HL-60 (cell line): ENCODE results near the gene C10orf71.

Experiments
- DNase-seq, 2 experiments: peaks; one replicate each; pipeline ENCODE4 v3.0.0-alpha.2; 2010 to 2020; ENCODE audit warnings: low read depth in 1 of 2, low spot score in 1 of 2
- H3K27ac ChIP-seq: fragments of 250-450 bp; sonication (Bioruptor Pico); replicated peaks from 2 replicates; pipeline ENCODE4 v1.5.1; 2020; ENCODE audit warnings: mild to moderate bottlenecking, moderate library complexity
- H3K27me3 ChIP-seq: fragments of 250-450 bp; sonication (Bioruptor Pico); 2 replicates; pipeline ENCODE4 v1.5.1; 2021; ENCODE audit warnings: mild to moderate bottlenecking, moderate library complexity; ENCODE audit not compliant: insufficient read depth, poor library complexity, severe bottlenecking
- H3K4me3 ChIP-seq: replicated peaks from 2 replicates; pipeline ENCODE4 v1.5.1; 2011; ENCODE audit warnings: mild to moderate bottlenecking, control low read depth, low read length; ENCODE audit not compliant: insufficient read depth
- CTCF ChIP-seq: IDR thresholded peaks from one replicate; pipeline ENCODE4 v1.5.1; 2011; ENCODE audit warnings: low read length, control low read depth, inconsistent platforms; ENCODE audit not compliant: insufficient read depth
- GABPA ChIP-seq: IDR thresholded peaks from 2 replicates; pipeline ENCODE4 v1.6.1; 2012; ENCODE audit warnings: low read depth
- POLR2AphosphoS5 ChIP-seq: IDR thresholded peaks from 2 replicates; pipeline ENCODE4 v1.6.1; 2012; ENCODE audit warnings: low read depth
- REST ChIP-seq: IDR thresholded peaks from 2 replicates; pipeline ENCODE4 v1.6.1; 2012; ENCODE audit warnings: low read depth; ENCODE audit not compliant: insufficient replicate concordance
- SPI1 ChIP-seq: IDR thresholded peaks from 2 replicates; pipeline ENCODE4 v1.6.1; 2012; ENCODE audit warnings: low read depth, mild to moderate bottlenecking, borderline replicate concordance

The C10orf71 gene

GRCh38 chr10:49268185-49268584, 30.8 kb upstream of the C10orf71 start:
- TF ChIP-seq POLR2AphosphoS5 (no peak), CTCF (no peak), GABPA (no peak), REST (no peak), SPI1 (no peak)
- DNase-seq: no peak
- no peaks in the 10 kb centered on the region for H3K27me3 ChIP-seq

GRCh38 chr10:49269523-49269922, 29.4 kb upstream of the C10orf71 start:
- no peak for TF ChIP-seq REST
- no peak for TF ChIP-seq POLR2AphosphoS5
- TF ChIP-seq SPI1: no peak
- Histone ChIP-seq H3K27ac (no peak overlapping the region), H3K27me3 (no peaks in the 10 kb centered on the region), H3K4me3 (no peak overlapping the region)
- no peak for DNase-seq

More at GRCh38 chr10:49268185-49268584, 30.8 kb upstream of the C10orf71 start:
- H3K27ac ChIP-seq: no peak overlapping the region
- H3K4me3 ChIP-seq: no peak overlapping the region

- Histone ChIP-seq H3K27ac (no peak overlapping the region), H3K4me3 (no peak overlapping the region), H3K27me3 (no peaks in the 10 kb centered on the region)
- TF ChIP-seq SPI1: no peak
- TF ChIP-seq REST: no peak
- no peak for TF ChIP-seq POLR2AphosphoS5
- TF ChIP-seq CTCF: no peak
- no peak for TF ChIP-seq GABPA
- no peak for DNase-seq
Observed at GRCh38 chr10:49270565-49270964, 28.4 kb upstream of the C10orf71 start.

- no peak for DNase-seq
- H3K27me3 ChIP-seq: no peaks in the 10 kb centered on the region
- H3K27ac ChIP-seq: no peak overlapping the region
- H3K4me3 ChIP-seq: no peak overlapping the region
- TF ChIP-seq REST (no peak), GABPA (no peak), CTCF (no peak), SPI1 (no peak), POLR2AphosphoS5 (no peak)
Observed at GRCh38 chr10:49271346-49271745, 27.6 kb upstream of the C10orf71 start.
